K562 (cell line): ENCODE data around the gene FLOT2. TPM values are rescaled to one million over a fixed set of nuclear protein-coding genes. Genes with fewer than 3 reads are reported as not detected.

Experiments
- ATF6 ChIP-seq: sonication (generic); formaldehyde crosslinking; IDR thresholded peaks from 2 replicates; pipeline ENCODE4 v1.4.0; 2020; ENCODE audit warnings: mild to moderate bottlenecking, missing genetic modification reagents
- CHD2 ChIP-seq: IDR thresholded peaks from 2 replicates; pipeline ENCODE4 v1.6.1; 2011; ENCODE audit warnings: low read depth, low read length
- CREM ChIP-seq: IDR thresholded peaks from 2 replicates; pipeline ENCODE4 v1.6.1; 2014; ENCODE audit warnings: antibody characterized with exemption, low read depth
- ETV1 ChIP-seq: fragments of 450-650 bp; conservative IDR thresholded peaks from 2 replicates; pipeline ENCODE4 v1.6.1; 2016; ENCODE audit warnings: missing genetic modification characterization, control low read depth, low read depth, missing compliant biosample characterization
- HIVEP1 ChIP-seq: fragments of 250-450 bp; sonication (Bioruptor Pico); IDR thresholded peaks from 2 replicates; pipeline ENCODE4 v1.4.0; 2020; ENCODE audit warnings: mild to moderate bottlenecking
- HMGXB4 ChIP-seq: sonication (generic); formaldehyde crosslinking; IDR thresholded peaks from 2 replicates; pipeline ENCODE4 v1.8.1; 2023; ENCODE audit warnings: mild to moderate bottlenecking, missing genetic modification reagents
- NR0B1 ChIP-seq: fragments of 450-650 bp; IDR thresholded peaks from one replicate; pipeline ENCODE4 v1.6.1; 2018; ENCODE audit warnings: mild to moderate bottlenecking, moderate library complexity; ENCODE audit not compliant: partially characterized antibody
- OTX1 ChIP-seq: fragments of 450-650 bp; formaldehyde crosslinking; IDR thresholded peaks from 2 replicates; pipeline ENCODE4 v1.4.0; 2022; ENCODE audit warnings: mild to moderate bottlenecking
- POLR2AphosphoS2 ChIP-seq: IDR thresholded peaks from 2 replicates; pipeline ENCODE4 v1.6.1; 2012; ENCODE audit warnings: low read length, improper control_type of control experiment
- ZNF592 ChIP-seq: fragments of 450-650 bp; IDR thresholded peaks from 2 replicates; pipeline ENCODE4 v1.6.1; 2017; ENCODE audit warnings: antibody characterized with exemption, mild to moderate bottlenecking
- polyA plus RNA-seq, 8 experiments: library from polyadenylated mRNA; depleted of rRNA in 4 of 8; stranded (reverse) in 5 of 8; unstranded in 3 of 8; fragments of >200 nt; fragmentation: Nextera tagmentation in 2 of 8; fragmentation: Illumina TruSeq in 1 of 8; extraction: Ambion mirVana in 2 of 8; extraction: Trizol in 1 of 8; gene quantifications; 2 replicates each; pipeline versions ENCODE4 v1.2.1 to v1.2.3, GENCODE V29; 2011 to 2014; ENCODE audit warnings: inconsistent platforms in 1 of 8, missing spikeins in 1 of 8
- total RNA-seq, 7 experiments: library from RNA; depleted of rRNA in 6 of 7; stranded (reverse); fragments of >200 nt in 6 of 7; fragmentation: Illumina TruSeq in 2 of 7; extraction: Trizol in 2 of 7; gene quantifications; 2 replicates each; pipeline versions ENCODE4 v1.2.1 to v1.2.3, GENCODE V29; 2011 to 2021; ENCODE audit warnings: low replicate concordance in 1 of 7

The FLOT2 gene
- total and polyA plus RNA-seq, 9 of the 15 experiments (the other 6 are each of a cell fraction or from before 2014, with no cell fraction given), result 17.5 to 138 (median 41.7) TPM

GRCh38 chr17:28897769-28898526 lies 415 bp upstream of the FLOT2 start (continued):
- TF ChIP-seq ATF6 (0 out of 2 replicates have a peak, but pooled peaks have one; percentile 24), CREM (peak; percentile 32; the same call in 1 of the 2 replicates), HIVEP1 (CRISPR knock-in tag) (0 out of 2 replicates have a peak, but pooled peaks have one; percentile 16), HMGXB4 (CRISPR knock-in tag) (peak; percentile 25; the same call in 1 of the 2 replicates), NR0B1 (no peak), POLR2AphosphoS2 (peak; percentile 10; the same call in 1 of the 2 replicates), OTX1 (CRISPR knock-in tag) (peak; percentile 42; the same call in 1 of the 2 replicates), CHD2 (no peak), ZNF592 (peak; percentile 25; the same call in 1 of the 2 replicates), ETV1 (tag) (peak; percentile 55)
